ENCODE data around the gene B4GALT6. TPM values are rescaled to one million over a fixed set of nuclear protein-coding genes. Genes with fewer than 3 reads are reported as not detected.

The B4GALT6 gene
- total and polyA plus RNA-seq, 9 of the 15 experiments (the other 6 are each of a cell fraction or from before 2014, with no cell fraction given), result 0.03 to 0.27 (median 0.08) TPM

DNA sequence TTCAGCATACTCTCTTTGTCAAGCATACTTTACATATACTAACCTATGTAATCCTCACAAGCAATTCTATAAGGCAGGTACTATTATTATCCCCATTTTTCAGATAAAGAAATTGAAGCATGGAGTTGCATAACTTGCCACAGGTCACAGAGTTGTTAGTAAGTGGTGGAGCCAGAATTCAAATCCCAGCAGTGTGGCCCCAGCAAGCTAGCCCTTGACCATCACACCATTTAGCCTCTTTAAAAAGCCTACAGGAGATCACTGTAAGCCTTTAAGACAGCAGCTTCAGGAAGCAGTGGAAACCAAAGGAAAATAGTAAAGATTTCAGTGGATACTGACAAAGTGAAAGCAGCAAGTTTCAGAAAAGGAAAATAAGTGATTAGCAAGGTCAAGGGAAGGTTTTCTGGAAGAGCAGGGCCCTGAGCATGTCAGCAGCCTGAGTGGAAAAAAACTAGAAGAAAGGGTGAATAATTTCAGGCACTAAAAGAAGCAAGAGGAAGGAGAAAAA is 11.7 kb downstream of the B4GALT6 start:
- Histone ChIP-seq H2AFZ (ENCODE audit: low read depth, low read length) (no peak overlapping the region), H3K27ac (ENCODE audit: extremely low read depth, low read depth, low read length) (no peak overlapping the region), H3K79me2 (ENCODE audit: control insufficient read depth, insufficient read depth, low read length) (no peaks in the 10 kb centered on the region), H4K20me1 (replicated peaks; ENCODE audit: control insufficient read depth, insufficient read depth, low read length) (no peaks in the 10 kb centered on the region), H3K9me1 (ENCODE audit: control insufficient read depth, insufficient read depth, low read length) (no peaks in the 10 kb centered on the region), H3K9me3 (replicated peaks; ENCODE audit: control insufficient read depth, insufficient read depth, low read depth, low read length) (no peaks in the 10 kb centered on the region), H3K4me1 (replicated peaks in 1 of 2; ENCODE audit: control insufficient read depth in 2 of 2, insufficient read depth in 2 of 2, low read length in 2 of 2) (no peaks in the 10 kb centered on the region), H3K4me2 (ENCODE audit: insufficient read depth, low read length) (no peak overlapping the region), H3K4me3 (no peak overlapping the region), H3K27me3 (ENCODE audit: control insufficient read depth in 2 of 2, insufficient read depth in 2 of 2, low read length in 2 of 2) (0 out of 5 replicates have a peak, but pooled peaks cover 0 to 2% of the 10 kb centered on the region in 2 experiments), H3K9ac (ENCODE audit: insufficient read depth in 1 of 2, low read depth in 2 of 2, low read length in 2 of 2) (no peak overlapping the region), H3K36me3 (ENCODE audit: control insufficient read depth, insufficient read depth, low read length) (no peaks in the 10 kb centered on the region)
- DNase-seq (ENCODE audit: extremely low read depth in 1 of 4, low spot score in 3 of 4) (no peak), ATAC-seq (no peak), FAIRE-seq (no peak)
- intact Hi-C loops (cut with micrococcal nuclease), result no loop called here
- POLR2A ChIA-PET, result interaction anchor here (0.6 kb wide), 1 partner anchor 416 kb away, joined by 5 read pairs; no protein-coding TSS in a partner anchor
- in situ Hi-C loops (cut with MboI), result no loop called here
- TF ChIP-seq, protein P1, sequence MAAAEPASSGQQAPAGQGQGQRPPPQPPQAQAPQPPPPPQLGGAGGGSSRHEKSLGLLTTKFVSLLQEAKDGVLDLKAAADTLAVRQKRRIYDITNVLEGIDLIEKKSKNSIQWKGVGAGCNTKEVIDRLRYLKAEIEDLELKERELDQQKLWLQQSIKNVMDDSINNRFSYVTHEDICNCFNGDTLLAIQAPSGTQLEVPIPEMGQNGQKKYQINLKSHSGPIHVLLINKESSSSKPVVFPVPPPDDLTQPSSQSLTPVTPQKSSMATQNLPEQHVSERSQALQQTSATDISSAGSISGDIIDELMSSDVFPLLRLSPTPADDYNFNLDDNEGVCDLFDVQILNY (CRISPR knock-in tag; IDR thresholded peaks at IDR 0.05), result no peak
- TF ChIP-seq ZNF780A (CRISPR knock-in tag; IDR thresholded peaks at IDR 0.05) (no peak), ARHGAP35 (IDR thresholded peaks at IDR 0.05; ENCODE audit: partially characterized antibody) (no peak), ZNF76 (CRISPR knock-in tag; IDR thresholded peaks at IDR 0.05; ENCODE audit: borderline replicate concordance) (no peak), GABPA (tag; conservative IDR thresholded peaks at IDR 0.05; ENCODE audit: low read depth) (no peak), TCF7 (IDR thresholded peaks at IDR 0.05; ENCODE audit: borderline replicate concordance) (no peak), ZNF146 (CRISPR knock-in tag; IDR thresholded peaks at IDR 0.05; ENCODE audit: unreplicated experiment) (no peak)
- TF ChIP-seq, protein P2, sequence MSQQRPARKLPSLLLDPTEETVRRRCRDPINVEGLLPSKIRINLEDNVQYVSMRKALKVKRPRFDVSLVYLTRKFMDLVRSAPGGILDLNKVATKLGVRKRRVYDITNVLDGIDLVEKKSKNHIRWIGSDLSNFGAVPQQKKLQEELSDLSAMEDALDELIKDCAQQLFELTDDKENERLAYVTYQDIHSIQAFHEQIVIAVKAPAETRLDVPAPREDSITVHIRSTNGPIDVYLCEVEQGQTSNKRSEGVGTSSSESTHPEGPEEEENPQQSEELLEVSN (IDR thresholded peaks at IDR 0.05; ENCODE audit: borderline replicate concordance in 1 of 2, extremely low read depth in 1 of 2, insufficient read depth in 1 of 2, insufficient read length in 1 of 2, low read depth in 1 of 2, low read length in 1 of 2, poor library complexity in 1 of 2, severe bottlenecking in 1 of 2), result no peak
- TF ChIP-seq, protein P3, sequence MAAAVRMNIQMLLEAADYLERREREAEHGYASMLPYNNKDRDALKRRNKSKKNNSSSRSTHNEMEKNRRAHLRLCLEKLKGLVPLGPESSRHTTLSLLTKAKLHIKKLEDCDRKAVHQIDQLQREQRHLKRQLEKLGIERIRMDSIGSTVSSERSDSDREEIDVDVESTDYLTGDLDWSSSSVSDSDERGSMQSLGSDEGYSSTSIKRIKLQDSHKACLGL (CRISPR knock-in tag; IDR thresholded peaks at IDR 0.05; ENCODE audit: borderline replicate concordance, poor library complexity, severe bottlenecking), result no peak
- TF ChIP-seq, protein P4, sequence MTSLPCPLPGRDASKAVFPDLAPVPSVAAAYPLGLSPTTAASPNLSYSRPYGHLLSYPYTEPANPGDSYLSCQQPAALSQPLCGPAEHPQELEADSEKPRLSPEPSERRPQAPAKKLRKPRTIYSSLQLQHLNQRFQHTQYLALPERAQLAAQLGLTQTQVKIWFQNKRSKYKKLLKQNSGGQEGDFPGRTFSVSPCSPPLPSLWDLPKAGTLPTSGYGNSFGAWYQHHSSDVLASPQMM (CRISPR knock-in tag; IDR thresholded peaks at IDR 0.05), result no peak
- TF ChIP-seq, protein P5, sequence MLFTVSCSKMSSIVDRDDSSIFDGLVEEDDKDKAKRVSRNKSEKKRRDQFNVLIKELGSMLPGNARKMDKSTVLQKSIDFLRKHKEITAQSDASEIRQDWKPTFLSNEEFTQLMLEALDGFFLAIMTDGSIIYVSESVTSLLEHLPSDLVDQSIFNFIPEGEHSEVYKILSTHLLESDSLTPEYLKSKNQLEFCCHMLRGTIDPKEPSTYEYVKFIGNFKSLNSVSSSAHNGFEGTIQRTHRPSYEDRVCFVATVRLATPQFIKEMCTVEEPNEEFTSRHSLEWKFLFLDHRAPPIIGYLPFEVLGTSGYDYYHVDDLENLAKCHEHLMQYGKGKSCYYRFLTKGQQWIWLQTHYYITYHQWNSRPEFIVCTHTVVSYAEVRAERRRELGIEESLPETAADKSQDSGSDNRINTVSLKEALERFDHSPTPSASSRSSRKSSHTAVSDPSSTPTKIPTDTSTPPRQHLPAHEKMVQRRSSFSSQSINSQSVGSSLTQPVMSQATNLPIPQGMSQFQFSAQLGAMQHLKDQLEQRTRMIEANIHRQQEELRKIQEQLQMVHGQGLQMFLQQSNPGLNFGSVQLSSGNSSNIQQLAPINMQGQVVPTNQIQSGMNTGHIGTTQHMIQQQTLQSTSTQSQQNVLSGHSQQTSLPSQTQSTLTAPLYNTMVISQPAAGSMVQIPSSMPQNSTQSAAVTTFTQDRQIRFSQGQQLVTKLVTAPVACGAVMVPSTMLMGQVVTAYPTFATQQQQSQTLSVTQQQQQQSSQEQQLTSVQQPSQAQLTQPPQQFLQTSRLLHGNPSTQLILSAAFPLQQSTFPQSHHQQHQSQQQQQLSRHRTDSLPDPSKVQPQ (CRISPR knock-in tag; IDR thresholded peaks at IDR 0.05; ENCODE audit: borderline replicate concordance), result no peak
- TF ChIP-seq, protein P6, sequence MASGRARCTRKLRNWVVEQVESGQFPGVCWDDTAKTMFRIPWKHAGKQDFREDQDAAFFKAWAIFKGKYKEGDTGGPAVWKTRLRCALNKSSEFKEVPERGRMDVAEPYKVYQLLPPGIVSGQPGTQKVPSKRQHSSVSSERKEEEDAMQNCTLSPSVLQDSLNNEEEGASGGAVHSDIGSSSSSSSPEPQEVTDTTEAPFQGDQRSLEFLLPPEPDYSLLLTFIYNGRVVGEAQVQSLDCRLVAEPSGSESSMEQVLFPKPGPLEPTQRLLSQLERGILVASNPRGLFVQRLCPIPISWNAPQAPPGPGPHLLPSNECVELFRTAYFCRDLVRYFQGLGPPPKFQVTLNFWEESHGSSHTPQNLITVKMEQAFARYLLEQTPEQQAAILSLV (tag; IDR thresholded peaks at IDR 0.05), result no peak
- CTCF ChIA-PET (ENCODE audit: low intra/inter-chr PET ratio), result no interaction called here
- BruUV-seq (replicated peaks), result no TSS peak
